Measurements from ENCODE around the gene PLA2G2A.

- TF ChIP-seq POLR2A (IDR thresholded peaks at IDR 0.05) (no peak), CTCF (IDR thresholded peaks at IDR 0.05) (no peak)
These were observed 33.1 kb downstream of the PLA2G2A start for GRCh38 chr1:19946331-19946751.
